SK-MEL-5 (cell line): Measurements from ENCODE around the gene CABYR. TPM values are rescaled to one million over a fixed set of nuclear protein-coding genes. Genes with fewer than 3 reads are reported as not detected.

ENCODE experiments used
- DNase-seq: peaks from one replicate; pipeline ENCODE4 v3.0.0-alpha.2; 2016; ENCODE audit warnings: low read depth, low spot score
- in situ Hi-C: cut with HindIII; loops from 2 replicates; pipeline ENCODE4 v1.10.0; 2016; ENCODE audit warnings: low sequenced_read_pairs, high pct_unique_total_duplicates, low pct_unique_long_range_greater_than_20kb
- total RNA-seq: library from RNA; depleted of rRNA; stranded (reverse); fragments of >200 nt; shearing (Covaris generic); gene quantifications from 2 replicates; pipeline ENCODE4 v1.2.3, GENCODE V29; 2014

The CABYR gene
- total RNA-seq, 1 experiment from 2014 or later: 3.3 TPM

DNA sequence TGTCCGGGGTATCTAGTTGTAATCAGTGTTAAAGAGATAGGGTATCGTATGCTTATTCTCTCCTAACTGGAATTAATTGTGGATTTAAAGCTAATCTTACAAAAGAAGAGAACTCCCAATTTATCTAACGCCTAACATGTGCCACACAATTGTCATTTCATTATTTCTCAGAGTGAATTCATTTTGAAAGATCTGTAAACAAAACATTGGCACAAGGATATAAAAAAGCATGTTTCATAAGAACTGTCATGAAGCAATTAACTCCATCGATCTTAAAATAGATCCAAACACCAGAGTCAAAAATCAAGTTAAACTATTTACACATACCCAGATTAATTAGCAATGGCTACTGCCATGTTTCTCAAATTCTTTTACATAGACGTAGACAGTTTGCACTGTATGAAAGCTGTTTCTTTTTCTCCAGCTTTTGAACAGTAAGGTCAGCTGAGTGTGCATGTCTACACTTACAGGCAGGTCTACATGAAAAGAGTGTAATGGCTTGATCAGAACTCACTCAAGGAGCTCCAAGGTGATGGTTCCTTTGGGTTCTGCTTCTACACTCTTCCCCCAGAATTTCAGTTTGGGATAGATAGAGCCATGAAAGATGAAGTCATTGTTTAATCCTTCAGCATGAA is 38.8 kb downstream of the CABYR start:
- DNase-seq: no peak
- in situ Hi-C loops: no loop called here

DNA sequence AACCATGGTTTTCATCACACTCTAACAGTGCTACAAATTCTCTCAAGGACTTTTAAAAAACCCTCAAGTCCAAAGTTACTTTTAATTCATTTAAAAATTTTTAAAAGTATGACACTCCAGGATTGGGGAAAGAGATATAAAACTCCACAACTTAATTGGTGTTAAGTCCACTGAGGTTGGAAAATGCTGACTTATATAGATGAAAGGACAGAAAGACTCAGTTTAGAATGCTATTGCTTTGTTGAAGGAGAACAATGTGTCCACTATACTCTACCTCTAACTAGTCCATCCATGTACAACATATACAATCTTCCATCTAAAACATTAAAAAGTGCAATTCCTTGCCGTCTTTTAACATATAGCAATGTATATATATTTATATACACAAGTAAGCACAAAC is 41.2 kb downstream of the CABYR start:
- in situ Hi-C loops: no loop called here
- no peak for DNase-seq

DNA sequence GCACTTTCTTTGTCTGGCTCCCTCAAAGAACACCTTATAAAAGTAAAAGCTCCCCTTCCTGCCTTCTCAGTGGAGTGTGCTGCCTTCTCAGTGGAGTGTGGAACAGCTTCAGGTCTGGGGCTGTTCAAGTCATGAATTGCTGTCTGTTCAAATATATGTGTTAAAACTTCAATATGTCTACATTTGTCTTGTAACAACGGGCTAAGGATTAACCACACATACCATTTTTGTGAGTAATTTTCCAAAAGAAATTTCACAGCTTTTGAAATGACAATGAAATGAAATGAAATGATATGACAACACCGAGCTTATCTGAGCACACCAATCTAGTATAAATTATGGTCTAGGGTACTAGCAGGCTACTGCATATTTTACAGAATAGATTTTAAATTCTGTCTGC is 42.9 kb downstream of the CABYR start:
- in situ Hi-C loops: no loop called here
- no peak for DNase-seq

DNA sequence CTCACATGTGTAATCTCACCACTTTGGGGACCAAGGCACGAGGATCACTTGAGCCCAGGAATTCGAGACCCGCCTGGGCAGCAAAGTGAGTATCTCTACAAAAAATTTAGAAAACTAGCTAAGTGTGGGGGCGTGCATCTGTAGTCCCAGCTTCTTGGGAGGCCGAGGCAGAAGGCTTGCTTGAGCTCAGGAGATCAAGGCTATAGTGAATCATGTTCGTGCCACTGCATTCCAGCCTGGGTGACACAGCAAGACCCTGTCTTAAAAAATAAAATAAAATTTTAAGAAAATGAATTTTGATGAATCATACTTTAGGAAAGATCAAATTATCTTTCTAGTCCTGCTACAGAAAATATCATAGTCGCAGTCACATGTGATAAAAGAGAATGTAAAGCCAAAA is 46.9 kb downstream of the CABYR start:
- in situ Hi-C loops: no loop called here
- no peak for DNase-seq

DNA sequence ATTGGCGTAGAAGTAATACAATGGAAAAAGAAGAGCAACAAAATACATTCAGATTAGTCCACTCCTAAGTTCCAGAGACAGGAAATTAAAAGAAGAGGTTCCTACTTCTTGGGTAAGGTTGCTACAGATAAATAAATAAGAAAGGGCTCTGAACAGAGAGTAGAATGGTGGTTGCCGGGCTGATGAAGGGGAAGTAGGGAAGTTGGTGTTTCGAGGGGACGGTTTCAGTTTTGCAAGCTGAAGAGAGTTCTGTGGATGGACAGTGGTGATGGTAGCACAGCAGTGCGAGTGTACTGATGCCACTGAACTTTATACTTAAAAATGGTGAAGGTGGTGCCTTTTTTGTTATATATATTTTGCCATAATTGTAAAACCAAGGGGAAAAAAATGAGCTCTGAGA is 48.2 kb downstream of the CABYR start:
- no peak for DNase-seq
- in situ Hi-C loops: no loop called here

DNA sequence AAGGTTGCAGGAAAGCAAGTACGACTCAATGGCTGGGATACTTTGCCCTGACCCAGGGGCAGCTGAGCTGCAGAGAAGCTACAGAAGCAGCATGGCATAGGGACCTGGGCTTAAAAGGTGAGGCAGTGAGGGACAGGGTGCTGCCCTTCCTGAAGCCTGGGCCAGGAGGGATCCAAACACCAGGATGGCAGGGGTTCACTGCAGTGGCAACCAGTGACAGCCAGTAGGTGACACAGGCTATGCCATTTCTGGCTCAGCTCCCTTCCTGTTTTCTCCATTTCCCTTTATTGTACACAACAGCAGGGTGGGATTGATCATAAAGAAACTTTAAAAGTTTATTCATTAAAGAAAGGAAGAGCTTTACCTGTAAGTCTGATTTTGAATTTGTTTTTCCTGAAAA is 48.8 kb downstream of the CABYR start:
- DNase-seq: no peak
- in situ Hi-C loops: no loop called here

DNA sequence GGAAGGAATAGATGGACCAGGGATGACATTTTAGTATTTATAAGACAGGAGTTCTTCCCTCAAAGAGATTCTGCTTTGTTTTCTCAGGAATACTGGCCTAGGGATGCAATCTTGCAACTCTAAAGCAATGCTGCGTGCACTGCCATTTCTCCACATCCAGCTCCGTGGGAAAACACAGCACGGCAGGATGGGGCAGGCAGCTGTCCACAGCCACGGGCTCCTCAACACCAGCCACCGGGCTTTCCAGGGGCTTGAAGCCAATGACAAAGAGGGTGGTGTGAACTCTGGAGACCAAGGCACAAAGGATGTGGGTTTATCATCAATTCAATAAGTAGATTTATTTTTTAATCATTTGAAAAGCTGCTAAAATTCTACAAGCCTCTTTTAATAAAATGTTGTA is 49.3 kb downstream of the CABYR start:
- no peak for DNase-seq

DNA sequence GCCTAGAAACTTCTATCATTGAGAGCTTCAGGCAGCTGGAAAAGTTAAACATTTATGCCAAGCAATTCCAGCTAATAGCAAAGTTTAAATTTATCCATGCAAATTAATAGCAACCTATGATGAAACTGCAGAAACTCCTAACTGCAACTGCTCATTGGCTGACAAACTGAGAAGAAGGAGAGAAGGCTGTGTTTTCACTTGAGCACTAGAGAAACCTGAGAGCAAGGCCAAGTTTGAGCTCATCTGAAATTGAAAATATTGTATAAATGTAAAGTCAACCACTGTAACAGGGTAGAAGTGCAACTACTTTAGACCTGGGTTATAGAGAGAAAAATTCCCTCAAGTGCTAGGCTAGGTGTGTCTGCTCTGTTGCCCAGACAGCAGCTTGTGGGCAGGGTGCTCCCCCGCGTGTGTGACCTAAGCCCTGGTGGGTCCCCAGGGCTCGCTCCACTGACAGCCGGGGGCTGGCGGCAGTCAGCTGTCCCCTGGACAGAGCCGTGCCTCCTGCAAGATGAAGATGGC is 50.2 kb downstream of the CABYR start:
- DNase-seq: no peak
- in situ Hi-C loops: no loop called here

More for the DNA sequence above, 49.3 kb downstream of the CABYR start:
- in situ Hi-C loops: no loop called here

DNA sequence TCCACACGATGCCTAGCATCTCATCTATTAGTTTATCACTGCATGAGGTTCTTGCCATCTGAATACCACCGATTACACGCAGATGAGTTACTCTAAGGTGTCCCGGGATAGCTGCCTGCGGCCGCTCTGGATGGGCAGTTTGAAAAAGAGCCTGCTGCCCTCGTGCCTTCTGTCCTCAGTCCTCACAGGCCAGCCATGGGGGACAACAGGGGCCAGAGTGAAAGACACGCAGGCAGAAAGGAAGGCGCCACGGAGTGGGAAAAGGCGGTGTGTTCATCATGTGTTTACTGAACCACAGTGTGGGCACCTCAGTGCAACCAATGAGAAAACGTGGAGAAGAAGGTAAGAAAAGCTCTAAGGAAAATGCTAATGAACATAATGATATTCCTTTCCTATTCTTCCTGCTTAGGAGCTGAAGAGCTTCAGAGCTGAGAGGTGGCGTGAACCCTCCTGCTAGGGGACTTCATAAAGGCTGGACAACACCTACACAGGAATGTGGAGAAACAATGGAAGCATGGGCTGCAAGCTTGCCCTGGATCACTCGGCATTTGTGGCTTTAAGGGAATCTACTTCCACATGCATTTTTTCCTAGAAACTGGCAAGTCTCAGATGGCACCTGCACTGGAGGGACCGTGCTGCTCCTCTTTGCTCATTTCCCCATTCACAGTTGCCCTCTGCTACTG is 50.9 kb downstream of the CABYR start:
- in situ Hi-C loops: no loop called here

DNA sequence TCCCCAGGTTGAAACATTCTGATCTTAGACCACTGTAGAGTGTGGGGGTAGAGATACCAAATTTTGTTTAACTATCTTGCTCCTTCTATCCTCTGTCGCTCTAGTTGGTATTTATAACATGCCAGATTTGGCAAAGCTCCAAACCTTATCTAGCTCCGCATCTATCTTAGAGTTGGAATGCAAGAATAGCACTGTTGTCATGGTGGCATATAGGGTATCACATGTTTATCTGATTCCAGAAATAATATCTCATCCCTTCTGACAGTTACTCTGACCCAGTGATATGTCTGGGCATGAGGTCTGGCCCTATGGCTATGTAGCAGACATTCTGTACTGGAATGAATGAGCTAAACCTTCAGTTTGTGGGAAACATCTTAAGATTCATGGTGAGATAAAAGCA is 51.7 kb downstream of the CABYR start:
- DNase-seq: peak; percentile 60
- in situ Hi-C loops: no loop called here

More for the DNA sequence above, 50.9 kb downstream of the CABYR start:
- DNase-seq: no peak

DNA sequence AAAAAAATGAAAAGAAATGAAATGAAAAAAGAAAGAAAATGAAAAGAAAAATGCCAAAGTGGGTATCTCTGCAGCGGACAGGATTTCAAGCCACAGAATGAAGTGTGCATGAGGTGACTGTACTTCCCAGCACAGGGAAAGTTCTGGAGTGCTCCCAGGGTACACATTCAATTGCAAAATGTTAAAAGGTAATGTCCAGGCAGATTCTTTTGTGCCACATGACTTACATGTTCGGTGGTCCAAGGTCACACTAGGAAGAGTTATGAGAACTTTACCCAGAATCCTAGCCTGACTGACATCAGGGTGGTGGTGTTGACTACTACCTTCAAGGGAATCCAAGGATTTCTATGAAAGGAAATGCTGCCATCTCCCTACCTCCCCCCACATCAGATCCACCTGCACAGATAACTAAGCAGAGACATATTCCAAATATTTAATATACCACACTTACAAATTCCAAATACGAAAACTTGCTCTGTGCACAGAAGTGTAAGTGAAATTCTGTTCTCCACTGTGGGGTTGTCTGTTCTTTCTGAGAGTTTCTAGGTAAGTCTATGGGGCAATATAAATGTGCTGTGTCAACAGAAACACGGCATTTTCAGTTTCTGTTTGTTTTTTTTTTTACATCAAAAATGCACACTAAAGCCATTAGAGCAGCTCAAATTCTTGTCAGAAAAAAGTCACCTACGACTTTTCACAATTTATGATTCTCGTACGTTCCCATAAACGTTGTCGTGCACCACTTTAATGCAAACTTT is 56.6 kb downstream of the CABYR start:
- no peak for DNase-seq
- in situ Hi-C loops: no loop called here

DNA sequence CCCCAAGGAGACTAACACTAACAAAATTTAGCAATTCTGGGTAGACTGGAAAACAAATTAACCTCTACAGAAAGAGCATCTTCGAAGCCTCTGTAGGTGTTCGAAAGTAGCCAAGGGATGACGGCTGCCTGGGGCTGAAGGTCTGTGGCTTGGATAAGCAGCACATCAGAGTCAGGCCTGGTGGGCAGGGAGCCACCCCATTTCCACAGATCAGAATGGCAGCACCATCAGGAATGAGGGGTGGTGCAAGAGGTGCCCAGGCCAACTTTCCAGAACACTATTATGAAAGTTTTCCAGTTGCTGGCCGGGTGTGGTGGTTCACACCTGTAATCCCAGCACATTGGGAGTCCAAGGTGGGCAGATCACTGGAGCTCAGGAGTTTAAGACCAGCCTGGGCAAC is 57.9 kb downstream of the CABYR start:
- in situ Hi-C loops: no loop called here

DNA sequence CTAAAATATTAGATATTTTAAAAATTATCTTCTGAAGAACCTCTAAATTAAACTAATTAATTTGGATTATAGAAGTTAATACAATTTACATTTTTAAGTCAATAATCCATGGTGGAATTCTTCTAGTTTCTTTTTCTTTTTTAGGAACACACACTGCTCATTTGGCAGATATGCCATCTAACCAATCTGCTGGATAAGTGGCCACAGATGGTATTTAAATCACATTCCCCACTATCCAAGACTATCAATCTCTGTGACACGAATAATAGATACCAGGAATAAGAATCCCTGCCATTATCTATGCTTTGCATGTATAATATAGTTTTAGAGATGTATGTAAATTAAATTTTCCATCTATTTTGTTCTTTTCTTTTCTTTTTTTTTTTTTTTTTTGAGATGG is 58.5 kb downstream of the CABYR start:
- in situ Hi-C loops: no loop called here
- no peak for DNase-seq

More for the DNA sequence above, 57.9 kb downstream of the CABYR start:
- DNase-seq: no peak

DNA sequence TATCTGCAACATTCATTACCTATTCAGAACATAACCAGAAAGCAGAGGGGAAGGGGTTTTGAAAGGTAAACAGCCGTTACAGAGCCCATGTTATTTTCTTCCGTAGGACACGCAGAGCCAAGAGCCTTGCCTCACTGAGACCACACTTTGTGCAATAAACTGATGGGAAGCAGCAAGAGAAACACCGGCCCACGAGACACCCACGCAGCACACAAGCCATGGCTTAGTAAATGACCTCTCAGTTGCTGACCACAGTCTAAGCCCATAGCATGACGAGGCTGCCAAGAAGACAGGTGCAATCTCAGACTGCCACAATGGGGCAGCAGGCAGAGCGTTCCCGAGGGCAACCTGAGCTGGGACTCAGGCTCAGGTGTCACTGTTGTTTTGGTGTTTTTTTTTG is 59.6 kb downstream of the CABYR start:
- in situ Hi-C loops: no loop called here

DNA sequence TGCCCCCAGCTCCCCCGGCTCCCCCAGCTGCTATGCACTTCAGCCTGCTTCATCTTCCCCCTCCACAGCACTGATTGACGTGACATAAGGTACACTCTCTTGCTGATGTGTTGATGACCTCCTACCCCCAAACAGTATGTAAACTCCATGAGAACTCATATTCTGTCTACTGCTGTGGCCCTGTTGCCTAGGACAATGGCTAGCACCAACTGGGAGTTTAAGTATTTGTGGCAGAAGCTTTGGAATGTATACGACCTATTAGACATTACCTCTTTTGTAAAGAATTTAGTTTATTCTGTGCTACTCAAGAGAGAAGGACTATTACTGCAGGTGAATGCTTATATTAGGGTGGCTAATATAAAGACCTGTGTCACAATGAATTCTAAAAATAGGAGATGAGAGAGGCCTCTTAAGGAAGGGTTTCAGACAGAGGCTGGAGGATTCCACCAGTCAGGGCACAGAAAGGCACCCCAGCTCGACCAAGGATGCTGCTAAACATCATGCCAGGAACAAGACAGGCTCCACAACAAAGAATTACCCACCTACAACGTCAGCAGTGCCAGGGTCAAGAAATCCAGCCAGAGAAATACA is 60.6 kb downstream of the CABYR start:
- DNase-seq: no peak
- in situ Hi-C loops: no loop called here

More for the DNA sequence above, 59.6 kb downstream of the CABYR start:
- DNase-seq: no peak

DNA sequence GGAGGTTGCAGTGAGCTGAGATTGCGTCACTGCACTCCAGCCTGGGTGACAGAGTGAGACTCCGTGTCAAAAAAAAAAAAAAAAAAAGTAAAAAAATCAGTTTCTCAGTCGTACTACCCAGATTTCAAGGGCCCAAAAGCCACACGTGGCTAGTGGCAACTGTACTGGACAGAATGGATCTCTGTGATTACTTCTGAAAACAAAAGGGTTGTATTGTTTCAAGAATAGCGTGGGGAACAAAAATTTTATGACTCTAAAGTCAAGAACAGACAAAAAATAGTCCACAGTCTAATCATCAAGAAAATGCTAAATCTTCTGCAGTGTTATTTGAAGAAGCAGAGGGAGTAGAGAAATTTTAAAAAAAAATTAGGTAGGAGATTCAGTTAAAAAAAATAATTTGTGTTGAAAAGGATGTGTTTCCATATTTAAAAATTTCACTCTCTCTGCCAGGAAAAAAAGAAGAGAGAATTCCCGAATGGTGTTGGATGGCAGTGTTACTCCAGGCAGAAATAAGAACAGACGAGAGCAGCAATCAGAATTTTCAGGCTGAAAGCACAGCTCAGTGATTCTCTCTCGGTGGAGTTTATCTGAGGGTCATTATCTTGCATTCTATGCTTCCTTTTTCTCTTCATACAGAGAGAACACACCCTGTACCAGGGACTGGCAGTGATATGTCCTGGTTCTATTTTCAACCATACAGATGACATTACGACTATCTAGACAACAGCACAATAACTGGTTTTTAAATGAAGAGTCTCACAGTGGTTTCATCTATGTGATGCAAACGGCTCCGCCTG is 61.8 kb downstream of the CABYR start:
- in situ Hi-C loops: no loop called here
- DNase-seq: no peak
